HL-60 (cell line): Measurements from ENCODE around the gene MLLT1.

Source experiments
- DNase-seq, 2 experiments: peaks; one replicate each; pipeline ENCODE4 v3.0.0-alpha.2; 2010 to 2020; ENCODE audit warnings: low read depth in 1 of 2, low spot score in 1 of 2
- H3K27ac ChIP-seq: fragments of 250-450 bp; sonication (Bioruptor Pico); replicated peaks from 2 replicates; pipeline ENCODE4 v1.5.1; 2020; ENCODE audit warnings: mild to moderate bottlenecking, moderate library complexity
- H3K27me3 ChIP-seq: fragments of 250-450 bp; sonication (Bioruptor Pico); 2 replicates; pipeline ENCODE4 v1.5.1; 2021; ENCODE audit warnings: mild to moderate bottlenecking, moderate library complexity; ENCODE audit not compliant: insufficient read depth, poor library complexity, severe bottlenecking
- H3K4me3 ChIP-seq: replicated peaks from 2 replicates; pipeline ENCODE4 v1.5.1; 2011; ENCODE audit warnings: mild to moderate bottlenecking, control low read depth, low read length; ENCODE audit not compliant: insufficient read depth
- GABPA ChIP-seq: IDR thresholded peaks from 2 replicates; pipeline ENCODE4 v1.6.1; 2012; ENCODE audit warnings: low read depth
- POLR2AphosphoS5 ChIP-seq: IDR thresholded peaks from 2 replicates; pipeline ENCODE4 v1.6.1; 2012; ENCODE audit warnings: low read depth
- SPI1 ChIP-seq: IDR thresholded peaks from 2 replicates; pipeline ENCODE4 v1.6.1; 2012; ENCODE audit warnings: low read depth, mild to moderate bottlenecking, borderline replicate concordance
- TF ChIP-seq, protein P1 (sequence below): IDR thresholded peaks from one replicate; pipeline ENCODE4 v1.5.1; 2011; ENCODE audit warnings: low read length, control low read depth, inconsistent platforms; ENCODE audit not compliant: insufficient read depth
- TF ChIP-seq, protein P2 (sequence below): IDR thresholded peaks from 2 replicates; pipeline ENCODE4 v1.6.1; 2012; ENCODE audit warnings: low read depth; ENCODE audit not compliant: insufficient replicate concordance

MLLT1 gene

DNA sequence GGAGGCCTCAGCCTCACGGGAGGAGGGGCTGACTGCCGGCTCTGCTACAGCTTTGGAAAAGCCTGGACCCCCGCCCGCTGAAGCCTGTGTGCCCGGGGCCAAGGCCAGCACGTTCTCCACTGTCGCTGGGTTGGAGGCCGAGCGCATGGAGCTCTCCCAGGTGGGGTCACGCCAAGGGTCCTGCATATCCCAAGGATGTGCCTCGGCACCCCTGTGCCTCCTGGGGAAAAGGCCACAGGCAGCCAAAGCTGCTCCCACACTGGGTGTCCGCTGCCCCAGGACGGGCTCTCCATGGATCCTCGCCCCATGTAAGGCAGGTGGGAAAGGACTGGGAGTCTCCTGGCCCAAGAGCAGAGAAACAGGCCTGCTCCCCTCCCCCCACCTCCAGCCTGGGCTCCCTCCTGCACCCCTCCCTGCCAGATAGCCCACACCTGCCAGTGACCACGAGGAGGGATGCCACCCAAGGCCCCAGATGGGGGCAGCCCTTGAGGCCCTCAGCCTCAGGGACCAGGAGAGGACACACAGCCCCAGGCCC, 64.0 kb downstream of the MLLT1 start:
- Histone ChIP-seq H3K27me3 (no peaks in the 10 kb centered on the region), H3K4me3 (no peak overlapping the region), H3K27ac (no peak overlapping the region)
- no peak for DNase-seq
- TF ChIP-seq, protein P1, sequence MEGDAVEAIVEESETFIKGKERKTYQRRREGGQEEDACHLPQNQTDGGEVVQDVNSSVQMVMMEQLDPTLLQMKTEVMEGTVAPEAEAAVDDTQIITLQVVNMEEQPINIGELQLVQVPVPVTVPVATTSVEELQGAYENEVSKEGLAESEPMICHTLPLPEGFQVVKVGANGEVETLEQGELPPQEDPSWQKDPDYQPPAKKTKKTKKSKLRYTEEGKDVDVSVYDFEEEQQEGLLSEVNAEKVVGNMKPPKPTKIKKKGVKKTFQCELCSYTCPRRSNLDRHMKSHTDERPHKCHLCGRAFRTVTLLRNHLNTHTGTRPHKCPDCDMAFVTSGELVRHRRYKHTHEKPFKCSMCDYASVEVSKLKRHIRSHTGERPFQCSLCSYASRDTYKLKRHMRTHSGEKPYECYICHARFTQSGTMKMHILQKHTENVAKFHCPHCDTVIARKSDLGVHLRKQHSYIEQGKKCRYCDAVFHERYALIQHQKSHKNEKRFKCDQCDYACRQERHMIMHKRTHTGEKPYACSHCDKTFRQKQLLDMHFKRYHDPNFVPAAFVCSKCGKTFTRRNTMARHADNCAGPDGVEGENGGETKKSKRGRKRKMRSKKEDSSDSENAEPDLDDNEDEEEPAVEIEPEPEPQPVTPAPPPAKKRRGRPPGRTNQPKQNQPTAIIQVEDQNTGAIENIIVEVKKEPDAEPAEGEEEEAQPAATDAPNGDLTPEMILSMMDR: no peak
- no peak for TF ChIP-seq GABPA
- TF ChIP-seq SPI1: no peak
- TF ChIP-seq, protein P2, sequence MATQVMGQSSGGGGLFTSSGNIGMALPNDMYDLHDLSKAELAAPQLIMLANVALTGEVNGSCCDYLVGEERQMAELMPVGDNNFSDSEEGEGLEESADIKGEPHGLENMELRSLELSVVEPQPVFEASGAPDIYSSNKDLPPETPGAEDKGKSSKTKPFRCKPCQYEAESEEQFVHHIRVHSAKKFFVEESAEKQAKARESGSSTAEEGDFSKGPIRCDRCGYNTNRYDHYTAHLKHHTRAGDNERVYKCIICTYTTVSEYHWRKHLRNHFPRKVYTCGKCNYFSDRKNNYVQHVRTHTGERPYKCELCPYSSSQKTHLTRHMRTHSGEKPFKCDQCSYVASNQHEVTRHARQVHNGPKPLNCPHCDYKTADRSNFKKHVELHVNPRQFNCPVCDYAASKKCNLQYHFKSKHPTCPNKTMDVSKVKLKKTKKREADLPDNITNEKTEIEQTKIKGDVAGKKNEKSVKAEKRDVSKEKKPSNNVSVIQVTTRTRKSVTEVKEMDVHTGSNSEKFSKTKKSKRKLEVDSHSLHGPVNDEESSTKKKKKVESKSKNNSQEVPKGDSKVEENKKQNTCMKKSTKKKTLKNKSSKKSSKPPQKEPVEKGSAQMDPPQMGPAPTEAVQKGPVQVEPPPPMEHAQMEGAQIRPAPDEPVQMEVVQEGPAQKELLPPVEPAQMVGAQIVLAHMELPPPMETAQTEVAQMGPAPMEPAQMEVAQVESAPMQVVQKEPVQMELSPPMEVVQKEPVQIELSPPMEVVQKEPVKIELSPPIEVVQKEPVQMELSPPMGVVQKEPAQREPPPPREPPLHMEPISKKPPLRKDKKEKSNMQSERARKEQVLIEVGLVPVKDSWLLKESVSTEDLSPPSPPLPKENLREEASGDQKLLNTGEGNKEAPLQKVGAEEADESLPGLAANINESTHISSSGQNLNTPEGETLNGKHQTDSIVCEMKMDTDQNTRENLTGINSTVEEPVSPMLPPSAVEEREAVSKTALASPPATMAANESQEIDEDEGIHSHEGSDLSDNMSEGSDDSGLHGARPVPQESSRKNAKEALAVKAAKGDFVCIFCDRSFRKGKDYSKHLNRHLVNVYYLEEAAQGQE: no peak
- no peak for TF ChIP-seq POLR2AphosphoS5

DNA sequence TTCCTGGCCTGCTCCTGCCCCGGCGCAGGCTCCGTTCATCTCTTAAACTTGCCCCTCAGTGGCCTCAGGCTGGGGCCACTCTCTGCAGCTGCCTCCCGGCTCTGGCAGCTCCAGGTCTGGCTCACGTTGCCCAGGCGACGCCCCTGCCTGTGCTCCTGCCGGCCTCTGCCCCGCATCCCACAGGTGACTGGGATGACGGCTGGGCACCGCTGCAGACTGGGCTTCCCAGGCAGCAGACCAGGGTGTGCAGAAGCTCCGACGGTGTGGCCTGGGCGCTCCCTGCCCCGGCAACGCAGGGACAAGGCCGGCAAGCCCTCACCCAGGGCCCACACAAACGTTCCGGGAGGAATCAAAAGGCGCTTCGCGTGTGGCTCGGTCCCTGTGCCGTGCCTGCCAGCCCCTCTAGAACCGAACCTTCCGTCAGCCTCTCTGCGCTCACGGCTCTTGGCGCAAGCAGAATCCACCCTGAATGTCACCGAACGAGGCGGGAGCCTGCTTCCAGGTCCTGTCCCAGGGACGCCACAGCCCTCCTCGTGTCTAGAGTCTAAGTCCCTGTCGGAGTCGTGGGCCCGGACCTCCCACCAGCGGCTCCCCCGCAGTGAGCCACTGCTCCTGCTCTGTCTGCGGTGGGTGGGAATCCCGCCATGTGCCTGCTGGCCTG, 64.8 kb downstream of the MLLT1 start:
- no peak overlapping the region for H3K4me3 ChIP-seq
- H3K27me3 ChIP-seq: no peaks in the 10 kb centered on the region
- H3K27ac ChIP-seq: no peak overlapping the region
- TF ChIP-seq, protein P1: no peak
- TF ChIP-seq SPI1 (no peak), POLR2AphosphoS5 (no peak), GABPA (no peak)
- TF ChIP-seq, protein P2: no peak
- no peak for DNase-seq

DNA sequence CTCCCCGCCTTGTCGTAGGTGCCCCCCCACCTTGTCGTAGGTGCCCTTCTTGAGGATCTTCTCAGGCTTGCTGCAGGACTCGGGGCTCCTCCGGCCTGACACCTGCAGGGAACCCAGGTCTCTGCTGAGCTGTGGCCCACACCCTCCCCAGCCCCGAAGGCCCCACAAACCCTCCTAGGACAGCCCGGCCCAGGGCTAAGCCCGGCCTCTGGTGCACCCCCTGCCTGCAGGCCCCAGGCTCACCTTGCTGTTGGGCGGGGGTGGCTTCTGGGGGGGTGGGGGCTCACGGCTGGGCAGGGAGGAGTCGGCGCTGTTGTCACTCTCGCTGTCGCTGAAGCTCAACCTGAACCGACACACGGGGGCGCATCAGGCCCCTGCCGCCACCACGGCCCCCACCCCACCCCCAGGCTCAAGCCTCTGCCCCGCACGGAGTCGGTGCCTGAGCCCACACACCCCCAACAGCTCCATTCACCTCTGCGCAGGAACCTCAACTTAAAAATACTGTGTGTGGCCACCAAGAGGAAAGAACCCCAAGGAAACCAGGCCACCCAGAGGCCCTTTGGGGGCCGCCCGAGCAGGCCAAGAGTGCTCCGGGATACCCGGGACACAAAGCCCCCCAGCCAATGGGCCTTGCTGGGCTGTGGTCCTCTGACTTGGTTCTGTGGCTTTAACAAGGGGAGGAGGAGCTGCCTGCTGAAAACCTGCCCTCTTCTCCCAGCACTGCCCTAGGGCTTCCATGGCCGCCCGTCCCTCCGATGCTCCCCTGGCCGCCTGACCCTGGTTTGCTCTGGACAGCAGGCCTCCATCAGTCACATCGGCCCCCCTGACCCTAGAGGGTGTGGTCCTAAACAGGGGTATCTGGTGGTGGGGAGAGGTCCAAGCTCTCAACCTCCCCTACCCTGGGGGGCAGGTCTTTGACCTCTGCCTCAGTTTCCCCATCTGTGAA, 65.8 kb downstream of the MLLT1 start:
- DNase-seq: no peak
- no peak overlapping the region for H3K27ac ChIP-seq
- no peak overlapping the region for H3K4me3 ChIP-seq
- TF ChIP-seq, protein P1: no peak
- no peak for TF ChIP-seq SPI1
- no peaks in the 10 kb centered on the region for H3K27me3 ChIP-seq
